Uterus (tissue), 4 donors: ENCODE measurements around the gene MYBPH. TPM values are rescaled to one million over a fixed set of nuclear protein-coding genes. Genes with fewer than 3 reads are reported as not detected.

ENCODE experiments used
- DNase-seq, 2 donors: peaks; one replicate each; pipeline ENCODE4 v3.0.0-alpha.2; 2019 to 2020
- H3K27ac ChIP-seq, 2 donors: fragments of 200-600 bp; sonication (generic); 1 replicate in 1 of 2; 2 replicates in 1 of 2; pipeline ENCODE4 v1.5.1; 2016 to 2018
- H3K27me3 ChIP-seq, 2 donors: fragments of 200-600 bp; sonication (generic); one replicate each; pipeline ENCODE4 v1.5.1; 2018 to 2019; ENCODE audit warnings: control low read depth in 1 of 2
- H3K36me3 ChIP-seq, 2 donors: fragments of 200-600 bp; sonication (generic); one replicate each; pipeline ENCODE4 v1.5.1; 2019; ENCODE audit warnings: control low read depth in 1 of 2
- H3K4me1 ChIP-seq, 2 donors: fragments of 200-600 bp; sonication (generic); one replicate each; pipeline ENCODE4 v1.5.1; 2018 to 2019; ENCODE audit warnings: control low read depth in 1 of 2
- H3K4me3 ChIP-seq, 2 donors: fragments of 200-600 bp; sonication (generic); 1 replicate in 1 of 2; 2 replicates in 1 of 2; pipeline ENCODE4 v1.5.1; 2018 to 2019; ENCODE audit warnings: mild to moderate bottlenecking in 1 of 2
- H3K9me3 ChIP-seq, 2 donors: fragments of 200-600 bp; sonication (generic); one replicate each; pipeline ENCODE4 v1.5.1; 2019; ENCODE audit warnings: control low read depth in 1 of 2
- CTCF ChIP-seq, 4 experiments: fragments of 200-600 bp in 2 of 4; fragments of 450-650 bp in 2 of 4; sonication (generic) in 2 of 4; IDR thresholded peaks; one replicate each; pipeline ENCODE4 v1.5.1; 2016 to 2019; ENCODE audit warnings: antibody characterized with exemption in 4 of 4, mild to moderate bottlenecking in 2 of 4, moderate library complexity in 1 of 4
- POLR2A ChIP-seq, 2 donors: fragments of 450-650 bp; IDR thresholded peaks; one replicate each; pipeline ENCODE4 v1.6.1; 2016; ENCODE audit warnings: antibody characterized with exemption in 2 of 2, mild to moderate bottlenecking in 1 of 2, moderate library complexity in 1 of 2
- intact Hi-C: fragments of 100-400 bp; cut with DNase I; formaldehyde crosslinking; loops from one replicate; pipeline ENCODE4 v1.15.1; 2023; ENCODE audit warnings: low total_unique reads
- total RNA-seq, 4 donors: library from RNA; depleted of rRNA in 3 of 4; stranded (reverse); fragments of >200 nt in 3 of 4; gene quantifications; one replicate each; pipeline versions ENCODE4 v1.1.0 to v1.2.4, GENCODE V29; 2014 to 2023
- donor health status: DM: yes; HTN: yes; CAD: no.

Gene MYBPH
- total RNA-seq, 4 donors from 2014 or later = 0.64 TPM; not detected in 3

- no peak for DNase-seq
- Histone ChIP-seq H3K27ac (no peak overlapping the region), H3K4me1 (peaks cover 0 to 6% of the 10 kb centered on the region in 2 donors), H3K9me3 (no peaks in the 10 kb centered on the region), H3K36me3 (no peaks in the 10 kb centered on the region), H3K27me3 (no peaks in the 10 kb centered on the region), H3K4me3 (no peak overlapping the region)
- intact Hi-C loops = no loop called here
- no peak for TF ChIP-seq POLR2A (IDR thresholded peaks at IDR 0.05)
- no peak for TF ChIP-seq CTCF (IDR thresholded peaks at IDR 0.05)
Measured at GRCh38 chr1:203190949-203191348, 15.3 kb upstream of the MYBPH start.

- intact Hi-C loops = no loop called here
- Histone ChIP-seq H3K4me3 (no peak overlapping the region), H3K9me3 (no peaks in the 10 kb centered on the region), H3K4me1 (peaks cover 0 to 6% of the 10 kb centered on the region in 2 donors), H3K36me3 (no peaks in the 10 kb centered on the region), H3K27me3 (no peaks in the 10 kb centered on the region), H3K27ac (no peak overlapping the region)
- DNase-seq = no peak
- TF ChIP-seq CTCF (IDR thresholded peaks at IDR 0.05) = no peak
- no peak for TF ChIP-seq POLR2A (IDR thresholded peaks at IDR 0.05)
Measured at GRCh38 chr1:203189951-203190352, 14.3 kb upstream of the MYBPH start.

GRCh38 chr1:203188686-203189232, 13.1 kb upstream of the MYBPH start:
- Histone ChIP-seq H3K4me1 (peaks cover 0 to 6% of the 10 kb centered on the region in 2 donors), H3K9me3 (no peaks in the 10 kb centered on the region), H3K27ac (peak overlapping the region in 1 of 2 donors; percentile 77), H3K27me3 (no peaks in the 10 kb centered on the region), H3K4me3 (no peak overlapping the region), H3K36me3 (no peaks in the 10 kb centered on the region)
- no peak for TF ChIP-seq POLR2A (IDR thresholded peaks at IDR 0.05)
- TF ChIP-seq CTCF (IDR thresholded peaks at IDR 0.05) = no peak
- intact Hi-C loops = no loop called here
- no peak for DNase-seq

- TF ChIP-seq CTCF (IDR thresholded peaks at IDR 0.05) = no peak
- Histone ChIP-seq H3K4me1 (peaks cover 0 to 6% of the 10 kb centered on the region in 2 donors), H3K36me3 (no peaks in the 10 kb centered on the region), H3K4me3 (no peak overlapping the region), H3K27ac (peak overlapping the region; percentile 56 to 77), H3K9me3 (no peaks in the 10 kb centered on the region), H3K27me3 (no peaks in the 10 kb centered on the region)
- DNase-seq = no peak
- intact Hi-C loops = no loop called here
Measured at GRCh38 chr1:203187689-203188264, 12.2 kb upstream of the MYBPH start.

- H3K36me3 ChIP-seq = no peaks in the 10 kb centered on the region
- H3K27ac ChIP-seq = peak overlapping the region; percentile 56 to 77
- no peak overlapping the region for H3K4me3 ChIP-seq
- no peaks in the 10 kb centered on the region for H3K27me3 ChIP-seq
- no peaks in the 10 kb centered on the region for H3K9me3 ChIP-seq
- no peak for DNase-seq
- no peak for TF ChIP-seq POLR2A (IDR thresholded peaks at IDR 0.05)
- intact Hi-C loops = no loop called here
- H3K4me1 ChIP-seq = peaks cover 0 to 6% of the 10 kb centered on the region in 2 donors
Measured at GRCh38 chr1:203187304-203187685, 11.7 kb upstream of the MYBPH start.
